ENCODE measurements around the gene GPAT3. TPM values are rescaled to one million over a fixed set of nuclear protein-coding genes. Genes with fewer than 3 reads are reported as not detected.

The GPAT3 gene
- total RNA-seq, 2 donors from 2014 or later = 1.8 to 4.3 TPM

DNA sequence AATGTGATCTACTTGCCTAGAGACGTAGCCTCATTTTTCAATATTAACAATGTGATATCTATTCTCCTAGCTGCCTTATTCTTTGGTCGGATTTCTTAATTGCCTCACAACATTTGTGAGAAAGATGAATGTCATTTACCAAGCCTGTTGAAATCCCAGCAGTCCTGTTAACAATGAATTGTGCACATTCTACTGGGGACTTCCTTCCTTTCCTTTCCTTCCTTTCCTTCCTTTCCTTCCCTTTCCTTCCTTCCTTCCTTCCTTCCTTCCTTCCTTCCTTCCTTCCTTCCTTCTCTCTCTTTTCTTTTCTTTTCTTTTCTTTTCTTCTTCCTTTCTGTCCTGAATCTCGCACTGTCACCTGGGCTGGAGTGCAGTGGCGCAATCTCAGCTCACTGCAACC is 107.1 kb downstream of the GPAT3 start:
- WGBS, 2 donors = 61 to 63% methylated on average over 4 of the region's 4 CpGs
- Histone ChIP-seq H3K36me3 (replicated peaks in 1 of 2; ENCODE audit: insufficient read depth in 1 of 2, low read depth in 2 of 2) (no peaks in the 10 kb centered on the region), H3K4me1 (no peaks in the 10 kb centered on the region), H3K27ac (no peak overlapping the region), H3K9me3 (no peaks in the 10 kb centered on the region), H3K4me3 (no peak overlapping the region), H3K27me3 (peaks cover 0 to 3% of the 10 kb centered on the region in 2 donors)
- TF ChIP-seq POLR2A (IDR thresholded peaks at IDR 0.05) = no peak
- TF ChIP-seq, protein P1, sequence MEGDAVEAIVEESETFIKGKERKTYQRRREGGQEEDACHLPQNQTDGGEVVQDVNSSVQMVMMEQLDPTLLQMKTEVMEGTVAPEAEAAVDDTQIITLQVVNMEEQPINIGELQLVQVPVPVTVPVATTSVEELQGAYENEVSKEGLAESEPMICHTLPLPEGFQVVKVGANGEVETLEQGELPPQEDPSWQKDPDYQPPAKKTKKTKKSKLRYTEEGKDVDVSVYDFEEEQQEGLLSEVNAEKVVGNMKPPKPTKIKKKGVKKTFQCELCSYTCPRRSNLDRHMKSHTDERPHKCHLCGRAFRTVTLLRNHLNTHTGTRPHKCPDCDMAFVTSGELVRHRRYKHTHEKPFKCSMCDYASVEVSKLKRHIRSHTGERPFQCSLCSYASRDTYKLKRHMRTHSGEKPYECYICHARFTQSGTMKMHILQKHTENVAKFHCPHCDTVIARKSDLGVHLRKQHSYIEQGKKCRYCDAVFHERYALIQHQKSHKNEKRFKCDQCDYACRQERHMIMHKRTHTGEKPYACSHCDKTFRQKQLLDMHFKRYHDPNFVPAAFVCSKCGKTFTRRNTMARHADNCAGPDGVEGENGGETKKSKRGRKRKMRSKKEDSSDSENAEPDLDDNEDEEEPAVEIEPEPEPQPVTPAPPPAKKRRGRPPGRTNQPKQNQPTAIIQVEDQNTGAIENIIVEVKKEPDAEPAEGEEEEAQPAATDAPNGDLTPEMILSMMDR (IDR thresholded peaks at IDR 0.05) = no peak
- intact Hi-C loops (cut with DNase I) = loop anchor here (5.0 to 10.0 kb wide), 2 partner anchors 136 to 862 kb away; no protein-coding TSS in a partner anchor
- no peak for ATAC-seq
- no peak for DNase-seq

DNA sequence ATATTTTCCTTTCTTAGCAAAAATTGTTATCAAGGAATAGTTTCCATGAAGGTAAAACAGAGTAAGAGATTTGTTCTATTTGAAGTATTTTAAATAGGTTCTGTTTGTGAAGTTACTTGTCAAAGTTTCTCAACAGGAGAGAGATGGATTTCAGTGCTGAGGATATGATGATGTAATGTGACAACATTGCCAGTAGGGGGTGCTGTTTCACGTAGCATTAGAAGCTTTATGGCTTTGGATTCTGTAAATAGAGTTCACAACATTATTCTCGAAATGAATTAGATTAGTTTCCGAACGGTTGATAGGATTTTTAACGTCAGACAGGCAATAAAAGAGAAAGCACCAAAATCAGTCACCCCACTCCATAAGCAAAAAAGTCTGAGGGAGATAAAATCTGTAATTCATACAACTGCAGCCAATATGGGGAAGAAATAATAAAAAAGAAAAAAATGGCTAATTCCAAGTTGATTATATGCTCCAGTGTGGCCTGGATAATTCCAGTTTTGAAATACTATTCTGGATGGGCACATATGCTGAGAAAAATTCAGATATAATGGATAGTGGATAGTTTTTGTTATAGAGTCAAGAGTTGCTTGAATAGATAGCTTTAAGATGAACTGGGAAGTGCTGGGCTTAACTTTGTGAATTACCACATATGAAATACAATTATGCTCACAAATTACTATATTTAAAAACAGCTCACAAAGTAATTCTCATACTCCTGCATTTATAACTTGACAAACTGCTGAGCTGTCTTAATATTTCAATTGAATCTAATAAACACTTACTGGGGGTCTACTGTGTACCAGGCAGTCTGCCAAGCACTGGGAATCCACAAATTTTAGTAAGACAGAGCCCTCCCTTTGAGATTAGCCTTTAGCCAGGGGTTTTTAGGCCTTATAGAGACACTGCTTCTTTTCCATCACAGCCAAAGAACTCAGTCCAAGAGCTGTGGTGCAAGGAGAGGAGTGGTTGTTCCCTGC is 109.1 kb downstream of the GPAT3 start:
- Histone ChIP-seq H3K27ac (no peak overlapping the region), H3K4me3 (no peak overlapping the region), H3K27me3 (no peaks in the 10 kb centered on the region), H3K9me3 (no peaks in the 10 kb centered on the region), H3K36me3 (replicated peaks in 1 of 2; ENCODE audit: insufficient read depth in 1 of 2, low read depth in 2 of 2) (no peaks in the 10 kb centered on the region), H3K4me1 (no peaks in the 10 kb centered on the region)
- DNase-seq (peak; percentile 21 to 51 (median 32)), ATAC-seq (peak; percentile 75)
- intact Hi-C loops (cut with DNase I) = loop anchor here (5.0 to 10.0 kb wide), 2 partner anchors 138 to 860 kb away; no protein-coding TSS in a partner anchor
- 0 to 1% methylated on average over 5 of the region's 5 CpGs for WGBS, 2 donors
- no peak for TF ChIP-seq POLR2A (IDR thresholded peaks at IDR 0.05)
- TF ChIP-seq, protein P1 (IDR thresholded peaks at IDR 0.05) = peak; percentile 68 to 91 (median 87)

DNA sequence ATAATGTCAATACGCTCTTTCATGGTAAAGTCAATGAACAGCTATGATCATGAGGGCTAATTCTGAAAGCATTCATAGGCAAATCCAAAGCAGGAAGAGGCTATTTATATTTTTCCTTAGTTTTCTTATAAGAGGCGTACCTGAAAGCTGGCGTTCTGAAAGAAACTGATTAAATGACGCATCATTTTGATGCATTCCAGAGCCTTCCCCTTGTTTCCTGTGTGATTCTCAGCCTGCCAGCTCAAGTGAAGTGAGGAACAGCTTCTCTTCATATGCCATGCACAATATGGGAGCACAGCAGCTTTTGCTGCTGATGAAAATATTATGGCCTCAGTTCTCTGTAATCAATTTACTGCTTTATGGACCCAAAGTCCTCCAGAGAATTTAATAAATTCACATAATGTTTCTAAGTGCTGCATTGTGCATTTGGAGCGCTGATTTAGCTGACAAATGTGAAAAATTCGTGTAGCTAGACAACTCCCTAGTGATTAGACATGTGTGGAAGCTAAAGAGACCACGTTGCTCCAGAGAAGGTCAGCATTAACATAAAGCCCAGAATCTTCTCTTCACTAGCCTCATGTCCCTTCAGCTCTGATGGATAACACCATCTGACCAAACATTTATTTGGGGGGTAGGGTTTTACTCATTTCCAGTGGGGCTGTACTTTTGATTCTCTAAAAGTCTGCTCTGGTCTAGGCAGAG is 110.8 kb downstream of the GPAT3 start:
- no peak overlapping the region for H3K27ac ChIP-seq
- H3K4me3 ChIP-seq = no peak overlapping the region
- intact Hi-C loops (cut with DNase I) = loop anchor here (10.0 kb wide), 1 partner anchor 858 kb away; no protein-coding TSS in a partner anchor
- H3K4me1 ChIP-seq = no peaks in the 10 kb centered on the region
- no peak for ATAC-seq
- H3K9me3 ChIP-seq = no peaks in the 10 kb centered on the region
- H3K36me3 ChIP-seq (replicated peaks in 1 of 2; ENCODE audit: insufficient read depth in 1 of 2, low read depth in 2 of 2) = no peaks in the 10 kb centered on the region
- no peaks in the 10 kb centered on the region for H3K27me3 ChIP-seq
- 38 to 47% methylated on average over 7 of the region's 7 CpGs for WGBS, 2 donors
- no peak for DNase-seq
- TF ChIP-seq, protein P1 (IDR thresholded peaks at IDR 0.05) = no peak
- TF ChIP-seq POLR2A (IDR thresholded peaks at IDR 0.05) = no peak

DNA sequence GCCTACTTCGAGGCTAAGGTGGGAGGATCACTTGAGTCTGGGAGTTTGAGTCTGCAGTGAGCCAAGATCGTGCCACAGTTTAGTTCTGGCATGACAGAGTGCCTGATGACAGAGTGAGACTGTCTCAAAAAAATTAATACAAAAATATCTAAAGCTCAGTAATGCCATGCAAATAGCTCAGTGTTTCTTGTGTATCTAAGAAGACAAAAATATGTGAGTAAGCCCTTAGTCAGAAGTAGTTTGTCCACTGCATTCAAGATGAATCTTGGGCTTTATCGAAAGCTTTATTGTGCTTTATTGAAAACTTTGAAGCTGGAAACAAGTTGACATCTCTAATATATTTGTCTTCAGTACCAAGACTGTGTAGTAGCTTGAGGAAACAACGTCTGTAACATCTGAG is 115.9 kb downstream of the GPAT3 start:
- DNase-seq = no peak
- H3K36me3 ChIP-seq (replicated peaks in 1 of 2; ENCODE audit: insufficient read depth in 1 of 2, low read depth in 2 of 2) = no peaks in the 10 kb centered on the region
- intact Hi-C loops (cut with DNase I) = no loop called here
- no peak overlapping the region for H3K27ac ChIP-seq
- no peaks in the 10 kb centered on the region for H3K9me3 ChIP-seq
- ATAC-seq = no peak
- H3K4me1 ChIP-seq = no peaks in the 10 kb centered on the region
- H3K27me3 ChIP-seq = no peaks in the 10 kb centered on the region
- TF ChIP-seq, protein P1 (IDR thresholded peaks at IDR 0.05) = no peak
- TF ChIP-seq POLR2A (IDR thresholded peaks at IDR 0.05) = no peak
- WGBS, 2 donors = 70 to 79% methylated on average over 4 of the region's 4 CpGs
- H3K4me3 ChIP-seq = no peak overlapping the region

Small RNA genes within 50 kb of the gene (small RNA-seq; reads per million reads assigned to genes)
- gene RF00019 = not detected

Other genes starting within 250 kb of the GPAT3 start
- gene HPSE, start 201.3 kb upstream of the GPAT3 start, total RNA-seq = under 1 TPM; 0.52 to 0.99 TPM
- gene HELQ, start 80.3 kb upstream of the GPAT3 start, total RNA-seq = 10 to 100 TPM; 14.0 to 24.4 TPM
- gene MRPS18C, start 80.0 kb upstream of the GPAT3 start, total RNA-seq = 10 to 100 TPM; 10.9 to 55.0 TPM
- gene ABRAXAS1, start 51.0 kb upstream of the GPAT3 start, total RNA-seq = 10 to 100 TPM in 1 of 2 donors, 1 to 10 TPM in 1; 5.9 to 17.1 TPM

Measured in body of pancreas (tissue), 4 donors.